Caki2 (cell line): ENCODE results near the gene NPVF. TPM values are rescaled to one million over a fixed set of nuclear protein-coding genes. Genes with fewer than 3 reads are reported as not detected.

Source experiments
- DNase-seq: peaks from one replicate; pipeline ENCODE4 v3.0.0-alpha.2; 2015; ENCODE audit warnings: low read depth
- in situ Hi-C: cut with HindIII; loops from 2 replicates; pipeline ENCODE4 v1.10.0; 2016; ENCODE audit warnings: low sequenced_read_pairs, low pct_unique_long_range_greater_than_20kb, mixed read lengths
- total RNA-seq: library from RNA; depleted of rRNA; stranded (reverse); fragments of >200 nt; shearing (Covaris generic); gene quantifications from 2 replicates; pipeline ENCODE4 v1.2.3, GENCODE V29; 2014; ENCODE audit warnings: low replicate concordance; rRNA removed

NPVF gene
- total RNA-seq, 1 experiment from 2014 or later: not detected

DNA sequence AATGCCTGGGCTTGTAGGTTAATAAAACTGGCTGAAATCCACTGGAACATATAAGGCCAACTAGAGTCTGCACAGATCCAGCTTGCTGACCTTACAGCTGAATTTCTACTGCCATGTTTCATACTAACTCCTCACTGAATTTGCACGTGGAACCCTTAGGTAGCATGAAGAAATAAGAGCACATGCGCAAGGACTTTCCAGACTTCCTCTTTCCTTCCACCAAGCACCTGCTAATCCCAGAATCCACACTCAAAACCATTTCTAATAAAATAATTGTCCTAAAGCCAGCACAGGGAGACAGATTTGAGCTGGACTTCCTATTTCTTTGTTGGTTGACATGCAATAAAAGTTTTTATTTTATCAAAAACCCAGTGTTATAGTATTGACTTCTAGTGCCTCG lies 46.8 kb downstream of the NPVF start:
- DNase-seq: no peak
- in situ Hi-C loops: no loop called here

DNA sequence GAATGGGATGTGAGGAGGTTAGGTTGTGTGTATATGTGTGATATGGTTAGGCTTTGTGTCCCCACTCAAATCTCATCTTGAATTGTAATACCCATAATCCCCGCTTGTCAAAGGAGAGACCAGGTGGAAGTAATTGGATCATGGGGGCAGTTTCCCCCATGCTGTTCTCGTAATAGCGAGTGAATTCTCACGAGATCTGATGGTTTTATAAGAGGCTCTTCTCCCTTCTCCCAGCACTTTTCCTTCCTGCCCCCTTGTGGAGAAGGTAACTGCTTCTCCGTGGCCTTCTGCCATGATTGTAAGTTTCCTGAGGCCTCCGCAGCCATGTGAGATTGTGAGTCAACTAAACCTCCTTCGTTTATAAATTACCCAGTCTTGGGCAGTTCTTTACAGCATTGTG lies 47.3 kb downstream of the NPVF start:
- in situ Hi-C loops: no loop called here

GRCh38 chr7:25180592-25180923 lies 47.7 kb downstream of the NPVF start:
- in situ Hi-C loops: no loop called here
- no peak for DNase-seq

More for the DNA sequence above, 47.3 kb downstream of the NPVF start:
- DNase-seq: no peak

- in situ Hi-C loops: no loop called here
- peak; percentile 75 for DNase-seq
Measured at GRCh38 chr7:25179771-25180591, 48.3 kb downstream of the NPVF start.

GRCh38 chr7:25179325-25179724 lies 49.0 kb downstream of the NPVF start:
- in situ Hi-C loops: no loop called here
- no peak for DNase-seq

Other genes with a start within 250 kb of the NPVF start
- gene OSBPL3, start 248.3 kb downstream of the NPVF start, total RNA-seq: 6.3 and 30.3 TPM in 2 replicates
- 41.6 and 50.5 TPM in 2 replicates for gene CYCS, start 103.2 kb downstream of the NPVF start, total RNA-seq